Measurements from ENCODE around the gene SLC6A8.

SLC6A8 gene

DNA sequence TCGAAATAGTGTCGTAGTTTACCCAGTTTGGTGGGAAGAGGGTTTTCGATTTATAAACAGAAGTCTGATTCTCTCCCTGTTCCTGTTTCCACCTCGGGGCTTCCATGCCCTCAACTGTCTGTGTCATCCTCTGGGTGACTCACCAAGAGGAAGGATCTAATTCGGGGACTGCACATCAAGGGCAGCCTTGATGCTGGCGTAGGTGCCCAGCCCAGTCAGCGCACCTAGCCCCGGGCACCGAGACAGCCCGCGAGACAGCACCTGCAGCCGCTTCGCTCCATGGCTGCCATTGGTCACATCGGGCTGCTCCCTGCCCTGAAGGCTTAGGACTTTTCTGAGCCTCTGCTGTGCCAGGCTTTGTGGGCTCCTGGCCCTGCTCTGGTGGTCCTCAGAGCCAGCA, 44.7 kb downstream of the SLC6A8 start:
- H3K9ac ChIP-seq (ENCODE audit: low read length) = no peak overlapping the region
- no peak overlapping the region for H3K4me2 ChIP-seq (ENCODE audit: low read length)
- H3K27ac ChIP-seq (ENCODE audit: low read length) = no peak overlapping the region
- no peak overlapping the region for H3K4me3 ChIP-seq (ENCODE audit: low read length)
- peaks cover 17% of the 10 kb centered on the region for H3K4me1 ChIP-seq (ENCODE audit: low read length)
- H3K36me3 ChIP-seq (replicated peaks; ENCODE audit: low read depth, low read length) = peaks cover 26% of the 10 kb centered on the region
- no peaks in the 10 kb centered on the region for H3K9me3 ChIP-seq (ENCODE audit: insufficient read depth, low read length)
- TF ChIP-seq CTCF (IDR thresholded peaks at IDR 0.05; ENCODE audit: low read depth, low read length) = no peak
- TF ChIP-seq EZH2phosphoT487 (IDR thresholded peaks at IDR 0.05; ENCODE audit: low read depth) = no peak
- 0 out of 2 replicates have a peak, but pooled peaks cover 2% of the 10 kb centered on the region for H4K20me1 ChIP-seq (ENCODE audit: insufficient read depth, low read length)
- H2AFZ ChIP-seq (ENCODE audit: low read depth, low read length) = no peak overlapping the region
- peaks cover 9% of the 10 kb centered on the region; the same call in 1 of the 2 replicates for H3K79me2 ChIP-seq (ENCODE audit: low read length)
- H3K27me3 ChIP-seq (ENCODE audit: low read depth, low read length) = no peaks in the 10 kb centered on the region

DNA sequence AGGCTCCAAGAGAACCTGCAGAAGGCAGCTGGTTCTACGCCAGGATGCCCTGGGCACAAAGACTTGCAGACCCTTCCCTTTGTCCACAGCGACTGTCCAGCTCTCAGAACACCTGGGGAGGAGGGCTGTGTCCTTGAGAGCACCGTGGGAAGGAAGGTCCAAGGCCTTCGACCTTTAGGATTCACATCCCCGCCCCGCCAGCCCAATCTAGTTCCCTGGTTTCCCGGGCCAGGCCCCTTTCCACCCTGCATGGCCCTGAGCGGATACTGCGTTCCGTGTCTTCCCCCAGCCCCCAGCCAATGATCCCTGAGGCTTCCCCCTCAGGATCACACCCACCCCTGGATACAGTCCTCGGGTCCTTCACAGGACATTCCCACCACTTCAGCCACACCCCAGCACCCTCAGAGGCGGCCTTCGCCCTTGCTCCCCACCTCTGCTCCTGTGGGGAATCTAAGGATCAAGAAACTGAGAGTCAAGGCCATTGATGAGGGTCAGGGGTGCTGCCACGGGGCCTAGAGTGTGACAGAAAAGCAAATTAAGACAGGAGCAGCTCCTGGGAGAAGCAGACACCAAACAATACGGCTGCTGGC, 46.0 kb downstream of the SLC6A8 start:
- H3K9me3 ChIP-seq (ENCODE audit: insufficient read depth, low read length) = no peaks in the 10 kb centered on the region
- H3K4me1 ChIP-seq (ENCODE audit: low read length) = peaks cover 7% of the 10 kb centered on the region
- H3K4me3 ChIP-seq (ENCODE audit: low read length) = no peak overlapping the region
- no peaks in the 10 kb centered on the region for H3K27me3 ChIP-seq (ENCODE audit: low read depth, low read length)
- no peak overlapping the region for H3K27ac ChIP-seq (ENCODE audit: low read length)
- H3K9ac ChIP-seq (ENCODE audit: low read length) = no peak overlapping the region
- TF ChIP-seq EZH2phosphoT487 (IDR thresholded peaks at IDR 0.05; ENCODE audit: low read depth) (no peak), CTCF (IDR thresholded peaks at IDR 0.05; ENCODE audit: low read depth, low read length) (no peak)
- peaks cover 20% of the 10 kb centered on the region for H3K36me3 ChIP-seq (replicated peaks; ENCODE audit: low read depth, low read length)
- H3K4me2 ChIP-seq (ENCODE audit: low read length) = no peak overlapping the region
- 0 out of 2 replicates have a peak, but pooled peaks cover 2% of the 10 kb centered on the region for H4K20me1 ChIP-seq (ENCODE audit: insufficient read depth, low read length)
- H3K79me2 ChIP-seq (ENCODE audit: low read length) = no peaks in the 10 kb centered on the region
- H2AFZ ChIP-seq (ENCODE audit: low read depth, low read length) = no peak overlapping the region

- H3K4me2 ChIP-seq (ENCODE audit: low read length) = 0 out of 2 replicates have a peak overlapping the region, but pooled peaks have one; percentile 20
- H3K79me2 ChIP-seq (ENCODE audit: low read length) = no peaks in the 10 kb centered on the region
- no peak for TF ChIP-seq CTCF (IDR thresholded peaks at IDR 0.05; ENCODE audit: low read depth, low read length)
- no peak for TF ChIP-seq EZH2phosphoT487 (IDR thresholded peaks at IDR 0.05; ENCODE audit: low read depth)
- H3K9ac ChIP-seq (ENCODE audit: low read length) = no peak overlapping the region
- no peak overlapping the region for H3K27ac ChIP-seq (ENCODE audit: low read length)
- H2AFZ ChIP-seq (ENCODE audit: low read depth, low read length) = no peak overlapping the region
- no peaks in the 10 kb centered on the region for H3K27me3 ChIP-seq (ENCODE audit: low read depth, low read length)
- peaks cover 7% of the 10 kb centered on the region for H3K4me1 ChIP-seq (ENCODE audit: low read length)
- no peaks in the 10 kb centered on the region for H3K9me3 ChIP-seq (ENCODE audit: insufficient read depth, low read length)
- no peak overlapping the region for H3K4me3 ChIP-seq (ENCODE audit: low read length)
- H4K20me1 ChIP-seq (ENCODE audit: insufficient read depth, low read length) = 0 out of 2 replicates have a peak, but pooled peaks cover 2% of the 10 kb centered on the region
- H3K36me3 ChIP-seq (replicated peaks; ENCODE audit: low read depth, low read length) = peaks cover 17% of the 10 kb centered on the region
Measured at GRCh38 chrX:153734871-153735270, 47.1 kb downstream of the SLC6A8 start.

DNA sequence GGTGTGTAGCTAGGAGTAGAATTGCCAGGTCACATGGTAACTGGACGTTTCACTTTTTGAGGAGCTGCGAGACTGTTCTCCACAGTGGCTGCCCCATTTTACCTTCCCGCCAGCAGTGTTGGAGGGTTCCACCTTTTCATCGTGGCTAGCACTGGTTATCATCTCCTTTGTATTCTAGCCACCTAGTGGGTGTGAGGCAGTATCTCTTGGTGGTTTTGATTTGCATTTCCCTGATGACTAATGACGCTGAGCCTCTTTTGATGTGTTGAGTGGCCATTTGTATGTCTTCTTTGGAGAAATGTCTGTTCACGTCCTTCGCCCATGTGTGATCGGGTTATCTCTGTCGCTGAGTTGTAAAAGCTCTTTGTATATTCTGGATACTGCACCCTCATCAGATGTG, 47.5 kb downstream of the SLC6A8 start:
- no peak overlapping the region for H2AFZ ChIP-seq (ENCODE audit: low read depth, low read length)
- H3K79me2 ChIP-seq (ENCODE audit: low read length) = no peaks in the 10 kb centered on the region
- no peak overlapping the region for H3K9ac ChIP-seq (ENCODE audit: low read length)
- no peak overlapping the region for H3K27ac ChIP-seq (ENCODE audit: low read length)
- H3K27me3 ChIP-seq (ENCODE audit: low read depth, low read length) = no peaks in the 10 kb centered on the region
- peaks cover 7% of the 10 kb centered on the region for H3K4me1 ChIP-seq (ENCODE audit: low read length)
- no peak overlapping the region for H3K4me3 ChIP-seq (ENCODE audit: low read length)
- H4K20me1 ChIP-seq (ENCODE audit: insufficient read depth, low read length) = 0 out of 2 replicates have a peak, but pooled peaks cover 2% of the 10 kb centered on the region
- peak overlapping the region; percentile 20; the same call in 1 of the 2 replicates for H3K4me2 ChIP-seq (ENCODE audit: low read length)
- H3K36me3 ChIP-seq (replicated peaks; ENCODE audit: low read depth, low read length) = peaks cover 17% of the 10 kb centered on the region
- H3K9me3 ChIP-seq (ENCODE audit: insufficient read depth, low read length) = no peaks in the 10 kb centered on the region
- no peak for TF ChIP-seq CTCF (IDR thresholded peaks at IDR 0.05; ENCODE audit: low read depth, low read length)
- no peak for TF ChIP-seq EZH2phosphoT487 (IDR thresholded peaks at IDR 0.05; ENCODE audit: low read depth)

Measured in OCI-LY3 (cell line).